Cardiac fibroblast (primary cell): Measurements from ENCODE around the gene FTL.

ENCODE experiments used
- DNase-seq, 2 donors: peaks; one replicate each; pipeline versions ENCODE4 v3.0.0 to v3.0.0-alpha.2; 2010; ENCODE audit warnings: low read depth in 2 of 2
- H3K4me3 ChIP-seq, 2 donors: replicated peaks in 1 of 2; 1 replicate in 1 of 2; 2 replicates in 1 of 2; pipeline ENCODE4 v1.5.1; 2011; ENCODE audit warnings: low read depth in 2 of 2, low read length in 2 of 2, mild to moderate bottlenecking in 2 of 2, moderate library complexity in 1 of 2
- CTCF ChIP-seq: IDR thresholded peaks from one replicate; pipeline ENCODE4 v1.5.1; 2011; ENCODE audit warnings: low read depth, mild to moderate bottlenecking, low read length, inconsistent platforms

Gene FTL

GRCh38 chr19:49014123-49014869, 49.2 kb downstream of the FTL start:
- no peak for TF ChIP-seq CTCF
- no peak overlapping the region for H3K4me3 ChIP-seq
- peak in 1 of 2 donors; percentile 42 for DNase-seq

GRCh38 chr19:49014870-49015255, 49.8 kb downstream of the FTL start:
- no peak overlapping the region for H3K4me3 ChIP-seq
- no peak for DNase-seq
- no peak for TF ChIP-seq CTCF

- no peak overlapping the region for H3K4me3 ChIP-seq
- no peak for DNase-seq
- no peak for TF ChIP-seq CTCF
Measured at GRCh38 chr19:49016067-49016839, 51.1 kb downstream of the FTL start.
